GM18526 (cell line): Measurements from ENCODE around the gene VARS2.
A peak's percentile ranks its signal among the peaks of the same experiment; 100 is the strongest.

ENCODE experiments used
- POLR2A ChIP-seq: IDR thresholded peaks from 3 replicates; pipeline ENCODE4 v1.6.1; 2011; ENCODE audit not compliant: insufficient read length; ENCODE audit errors: extremely low read depth

The VARS2 gene

DNA sequence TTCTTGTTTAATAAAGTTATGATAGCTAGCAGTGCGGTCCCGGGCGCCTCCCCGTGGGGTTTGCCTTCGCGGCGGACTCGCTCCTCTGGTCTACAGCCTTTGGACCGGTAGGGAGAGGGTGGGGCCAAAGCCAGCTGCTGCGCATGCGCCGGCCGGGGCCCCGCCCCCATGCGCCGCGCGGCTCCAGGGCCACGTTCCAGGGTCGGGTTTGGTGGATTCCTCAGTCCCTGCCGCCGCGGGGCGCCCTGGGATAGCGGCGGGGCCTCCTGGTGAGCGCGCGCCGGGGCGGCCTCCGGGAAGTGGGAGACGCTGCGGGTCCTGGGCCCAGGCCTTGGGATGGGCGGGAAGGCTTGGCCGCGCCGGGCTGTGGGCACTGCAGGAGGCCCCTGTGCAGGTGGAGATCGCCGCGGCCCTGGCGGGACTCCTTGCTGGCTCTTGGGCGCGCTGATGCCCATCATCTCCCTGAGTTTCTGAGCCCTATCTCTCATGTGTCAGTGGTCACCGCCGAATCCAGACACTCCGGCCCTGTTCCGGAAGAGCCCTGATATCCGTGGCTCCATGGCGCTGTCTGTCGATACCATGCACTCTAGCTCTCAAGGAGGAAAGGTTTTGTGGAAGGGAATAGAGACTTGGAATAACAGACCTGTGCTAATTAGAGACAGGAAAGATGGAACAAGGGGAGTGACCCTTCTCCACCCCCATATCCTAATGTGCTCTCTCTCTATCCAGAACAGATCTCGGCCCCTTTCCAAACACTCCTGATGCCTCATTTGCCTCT lies at the start of gene VARS2:
VARS2 (plus strand) TSS at position 163 of the 778 bp plus-strand sequence; CDS start at position 762, 599 bp downstream.
- peak; percentile 80 for TF ChIP-seq POLR2A

DNA sequence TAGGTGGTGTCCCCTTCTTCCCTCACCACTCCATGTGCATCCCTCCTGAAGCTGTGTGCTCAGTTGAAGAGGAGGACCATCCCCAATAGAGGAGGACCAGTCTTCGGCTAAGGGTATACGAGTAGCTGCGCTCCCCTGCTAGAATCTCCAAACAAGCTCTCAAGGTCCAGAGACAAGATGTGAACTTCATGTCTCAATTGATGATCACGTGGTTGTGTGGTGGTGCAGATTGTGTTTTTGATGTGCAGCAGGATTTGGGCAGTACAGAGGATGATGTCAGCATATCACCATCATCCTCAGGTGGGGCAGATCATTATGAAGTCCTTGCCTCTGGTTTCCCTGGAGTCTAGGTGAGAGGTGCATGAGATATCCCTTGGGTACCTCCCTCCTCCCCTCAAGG lies 49.7 kb upstream of the VARS2 start:
- no peak for TF ChIP-seq POLR2A

DNA sequence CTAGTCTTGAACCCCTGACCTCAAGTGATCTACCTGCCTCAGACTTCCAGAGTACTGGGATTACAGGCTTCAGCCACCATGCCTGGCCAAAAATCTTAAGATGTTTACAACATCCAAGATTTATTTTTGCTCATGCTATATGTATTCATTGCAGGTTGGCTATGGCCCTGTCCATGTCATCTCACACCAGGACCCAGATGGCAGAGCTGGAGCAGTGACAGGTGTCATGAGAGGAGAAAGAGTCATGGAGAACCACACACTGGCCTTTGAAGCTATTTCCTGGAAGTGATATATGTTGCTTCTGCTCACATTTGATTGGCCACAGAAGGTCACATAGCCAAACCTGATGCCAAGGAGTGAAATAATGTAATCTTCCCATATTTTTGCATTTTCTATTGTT lies 43.5 kb upstream of the VARS2 start:
- no peak for TF ChIP-seq POLR2A

DNA sequence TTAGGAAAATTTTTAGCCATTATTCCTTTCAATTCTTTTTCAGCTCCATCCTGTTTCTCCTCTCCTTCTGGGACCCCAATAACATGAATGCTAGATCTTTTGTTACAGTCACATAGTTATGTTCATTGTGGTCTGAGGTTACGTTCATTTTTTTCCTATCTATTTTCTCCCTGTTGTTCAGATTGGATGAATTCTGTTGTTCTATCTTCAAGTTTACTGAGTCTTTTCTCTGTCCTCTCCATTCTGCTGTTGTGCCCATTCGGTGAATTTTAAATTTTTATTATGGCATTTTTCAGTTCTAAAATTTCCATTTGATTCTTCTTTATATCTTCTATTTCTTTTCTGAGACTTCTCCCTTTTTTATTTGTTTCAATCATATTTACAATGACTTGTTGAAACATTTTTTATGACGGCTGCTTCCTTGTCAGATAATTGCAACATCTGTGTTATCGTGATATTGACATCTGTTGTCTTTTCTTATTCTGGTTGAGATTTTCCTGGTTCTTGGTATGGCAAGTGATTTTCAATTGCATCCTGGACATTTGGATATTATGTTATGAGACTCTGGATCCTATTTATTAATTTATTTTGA lies 42.4 kb upstream of the VARS2 start:
- TF ChIP-seq POLR2A = no peak

GRCh38 chr6:30873137-30873640 lies 40.8 kb upstream of the VARS2 start:
- TF ChIP-seq POLR2A = no peak

DNA sequence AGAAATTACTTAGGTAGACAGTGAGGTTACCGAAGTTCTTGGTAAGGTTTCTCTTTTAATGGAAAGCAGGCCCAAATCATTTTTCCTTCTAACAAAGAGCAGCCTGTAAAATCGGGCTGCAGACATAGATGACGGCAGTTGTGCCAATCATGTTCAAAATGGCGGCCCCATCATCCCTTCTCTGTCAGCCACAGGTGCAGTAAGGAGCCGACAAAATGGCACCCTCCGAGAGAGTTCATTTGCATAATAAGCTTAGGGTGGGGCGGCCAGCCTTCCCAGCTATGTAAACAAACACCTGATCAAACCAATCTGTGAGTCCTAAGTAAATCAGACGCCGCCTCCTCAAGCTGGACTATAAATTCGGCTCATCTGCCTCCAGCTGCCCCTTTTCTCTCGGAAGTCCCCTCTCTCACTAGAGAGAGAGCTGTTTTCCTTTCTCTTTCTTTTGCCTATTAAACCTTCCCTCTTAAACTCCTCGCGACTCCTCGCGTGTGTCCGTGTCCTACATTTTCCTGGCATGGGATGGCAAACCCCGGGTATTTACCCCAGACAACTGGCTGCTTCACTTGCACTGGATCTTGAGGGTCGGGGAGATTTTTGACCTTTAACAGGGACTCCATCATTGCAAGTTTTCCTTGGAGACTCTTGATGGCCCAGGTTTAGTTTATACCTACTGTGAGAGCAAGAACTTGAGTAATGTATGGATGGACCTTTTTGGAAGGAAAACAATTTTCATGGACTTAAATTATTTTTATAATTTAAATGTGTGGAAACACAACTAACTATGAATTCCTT lies 38.6 kb upstream of the VARS2 start:
- TF ChIP-seq POLR2A = no peak

DNA sequence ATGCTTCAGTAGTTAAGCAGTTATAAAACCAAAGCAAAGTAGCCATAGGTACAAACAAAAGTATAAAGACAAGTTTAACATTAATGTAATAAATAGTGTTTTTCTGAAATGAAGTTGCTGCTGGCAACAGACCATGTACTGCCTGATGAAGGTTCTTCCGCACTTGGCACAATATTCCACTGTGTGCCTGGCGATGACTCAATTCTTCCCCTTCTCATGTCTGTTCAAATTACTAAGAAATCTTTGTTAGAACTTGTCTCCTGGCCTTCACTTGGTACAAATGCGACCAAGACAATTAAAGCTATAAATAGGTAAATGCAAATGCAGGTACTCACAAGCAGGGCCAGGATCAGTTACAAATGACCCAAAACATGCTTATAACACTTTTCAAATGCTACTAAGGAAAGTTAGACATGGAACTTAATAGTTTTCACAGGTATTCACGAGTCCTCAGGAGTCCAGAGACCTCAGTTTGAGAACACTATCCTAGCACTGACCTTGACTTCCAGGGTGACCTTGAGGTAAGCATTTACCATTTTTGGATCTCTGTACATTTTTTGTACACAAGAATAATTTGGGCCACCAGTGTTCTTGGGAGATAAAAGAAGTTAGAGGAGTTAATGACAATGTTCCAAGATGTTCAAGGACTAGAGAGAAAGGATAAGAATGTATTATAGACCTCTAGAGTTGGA lies 37.9 kb upstream of the VARS2 start:
- no peak for TF ChIP-seq POLR2A

DNA sequence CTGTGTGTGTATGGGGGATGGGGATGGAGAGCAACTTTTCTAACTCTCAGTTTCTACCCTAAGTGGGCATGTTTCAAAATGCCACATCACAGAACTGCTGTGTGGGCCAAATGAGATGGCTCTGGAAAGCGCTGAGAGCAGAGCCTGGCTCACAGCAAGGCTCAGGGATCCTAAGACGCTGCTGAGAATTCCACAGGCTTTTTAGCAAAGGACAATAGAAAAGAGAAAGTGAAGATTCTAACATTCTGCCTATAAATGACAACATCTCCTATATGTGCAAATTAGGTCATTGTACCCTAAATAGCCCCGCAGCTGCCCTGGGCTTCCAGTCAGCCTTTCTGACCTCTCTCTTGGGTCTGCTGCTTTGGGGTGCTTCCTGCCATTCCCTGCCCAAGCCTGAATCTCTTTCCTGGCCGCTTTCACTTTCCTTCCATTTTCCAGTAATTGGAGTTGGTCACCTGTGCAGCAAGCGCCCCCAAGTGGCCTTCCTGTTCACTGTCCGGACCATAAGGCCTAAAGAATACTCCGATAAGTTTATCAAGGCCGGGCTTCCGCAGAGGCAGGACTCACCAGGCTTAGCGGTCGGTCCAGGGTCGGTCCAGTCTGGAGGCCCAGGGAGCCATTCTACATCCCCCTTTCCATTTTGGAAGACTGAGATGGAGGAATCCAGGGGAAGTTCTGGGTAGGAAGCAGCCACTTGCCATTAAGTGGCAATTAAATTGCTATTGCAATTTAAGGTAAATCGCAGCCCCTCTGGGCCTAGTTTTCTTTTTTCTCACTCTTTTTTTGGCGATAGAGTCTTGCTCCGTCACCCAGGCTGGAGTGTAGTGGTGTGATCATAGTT lies 36.4 kb upstream of the VARS2 start:
- TF ChIP-seq POLR2A = no peak

DNA sequence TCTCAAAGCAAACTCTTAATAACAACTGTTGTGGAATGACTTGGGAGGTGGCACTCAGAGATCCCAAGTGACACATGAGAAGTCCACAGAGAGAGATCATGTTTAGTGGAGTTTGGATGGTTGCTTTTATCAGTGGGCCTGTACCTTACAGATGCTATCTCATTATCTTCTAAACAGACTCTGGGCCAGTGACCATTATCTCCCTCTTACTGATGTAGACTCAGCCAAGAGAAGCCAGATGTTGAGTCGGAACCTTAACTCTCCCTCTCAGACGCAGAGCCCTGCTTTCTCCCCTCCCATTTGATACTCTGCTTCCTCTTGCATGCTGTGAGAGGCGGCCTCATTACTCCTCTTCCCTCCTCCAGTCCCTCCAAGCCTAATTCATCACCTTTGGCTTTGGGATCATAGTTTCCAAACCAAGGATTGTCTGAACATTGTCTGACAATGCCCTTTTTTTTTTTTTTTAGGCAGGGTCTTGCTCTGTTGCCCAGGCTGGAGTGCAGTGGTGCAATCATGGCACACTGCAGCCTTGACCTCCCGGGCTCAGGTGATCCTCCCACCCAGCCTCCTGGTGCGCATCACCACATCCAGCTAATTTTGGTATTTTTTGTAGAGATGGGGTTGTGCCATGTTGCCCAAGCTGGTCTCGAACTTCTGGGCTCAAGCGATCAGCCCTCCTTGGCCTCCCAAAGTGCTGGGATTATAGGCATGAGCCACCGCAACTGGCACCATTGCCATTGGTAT lies 34.2 kb upstream of the VARS2 start:
- no peak for TF ChIP-seq POLR2A

GRCh38 chr6:30880698-30881252 lies 33.3 kb upstream of the VARS2 start:
- no peak for TF ChIP-seq POLR2A

GRCh38 chr6:30881392-30882203 lies 32.4 kb upstream of the VARS2 start:
- TF ChIP-seq POLR2A = no peak

GRCh38 chr6:30882204-30882758 lies 31.8 kb upstream of the VARS2 start:
- TF ChIP-seq POLR2A = no peak
